AG04450 (cell line): Measurements from ENCODE around the gene MR1. TPM values are rescaled to one million over a fixed set of nuclear protein-coding genes. Genes with fewer than 3 reads are reported as not detected.

ENCODE experiments used
- CTCF ChIA-PET: fragments of 300-600, 350-600 bp; formaldehyde crosslinking; extraction: SDS; loops from one replicate; lab custom pipeline; 2022; ENCODE audit warnings: antibody characterized with exemption, inconsistent platforms; lab: Charles Lee
- POLR2A ChIA-PET: fragments of 350-600 bp; formaldehyde crosslinking; extraction: SDS; loops from one replicate; lab custom pipeline; 2021; ENCODE audit warnings: antibody characterized with exemption, inconsistent platforms; lab: Yijun Ruan, JAX
- DNase-seq: peaks from one replicate; pipeline ENCODE4 v3.0.0-alpha.2; 2011; ENCODE audit warnings: low read depth, low spot score
- H3K27ac ChIP-seq: one replicate; pipeline ENCODE4 v1.5.1; 2012; ENCODE audit warnings: low read depth, low read length, control low read depth
- H3K27me3 ChIP-seq: one replicate; pipeline ENCODE4 v1.6.0; 2012; ENCODE audit warnings: low read length; ENCODE audit not compliant: control insufficient read depth, insufficient read depth
- H3K4me3 ChIP-seq: 2 replicates; pipeline ENCODE4 v1.5.1; 2011; ENCODE audit warnings: mild to moderate bottlenecking, low read depth, low read length, control low read depth
- H3K9me3 ChIP-seq: 2 replicates; pipeline ENCODE4 v1.5.1; 2012; ENCODE audit warnings: low read length; ENCODE audit not compliant: control insufficient read depth, insufficient read depth
- CTCF ChIP-seq: IDR thresholded peaks from 2 replicates; pipeline ENCODE4 v1.5.1; 2011; ENCODE audit warnings: low read depth, low read length, control low read depth, inconsistent platforms
- polyA plus RNA-seq: library from polyadenylated mRNA; depleted of rRNA; stranded (reverse); fragments of >200 nt; gene quantifications from 2 replicates; pipeline ENCODE4 v1.2.3, GENCODE V29; 2011

The MR1 gene
- polyA plus RNA-seq, 1 experiment = 17.2 TPM

- H3K27me3 ChIP-seq = no peaks in the 10 kb centered on the region
- no peak overlapping the region for H3K4me3 ChIP-seq
- no peak for TF ChIP-seq CTCF
- H3K27ac ChIP-seq = no peak overlapping the region
- no peak for DNase-seq
- ChIA-PET POLR2A (no interaction called here), CTCF (no interaction called here)
- H3K9me3 ChIP-seq = no peaks in the 10 kb centered on the region
Measured at GRCh38 chr1:181064702-181065101, 30.9 kb downstream of the MR1 start.

- POLR2A ChIA-PET = no interaction called here
- Histone ChIP-seq H3K9me3 (no peaks in the 10 kb centered on the region), H3K4me3 (no peak overlapping the region), H3K27me3 (no peaks in the 10 kb centered on the region), H3K27ac (no peak overlapping the region)
- no peak for TF ChIP-seq CTCF
- CTCF ChIA-PET = no interaction called here
- DNase-seq = peak; percentile 74
Measured at GRCh38 chr1:181073638-181074037, 39.9 kb downstream of the MR1 start.

GRCh38 chr1:181075766-181076350 lies 42.1 kb downstream of the MR1 start:
- Histone ChIP-seq H3K9me3 (no peaks in the 10 kb centered on the region), H3K27me3 (no peaks in the 10 kb centered on the region), H3K27ac (no peak overlapping the region), H3K4me3 (no peak overlapping the region)
- no peak for DNase-seq
- TF ChIP-seq CTCF = no peak
- CTCF ChIA-PET = interaction anchor here (0.6 to 1.2 kb wide), 2 partner anchors 12 to 380 kb away, joined by 3 to 4 read pairs; no protein-coding TSS in a partner anchor
- POLR2A ChIA-PET = interaction anchor here (0.7 kb wide), 1 partner anchor 14 kb away, joined by 3 read pairs; no protein-coding TSS in a partner anchor

- CTCF ChIA-PET = interaction anchor here (1.2 kb wide), 1 partner anchor 13 kb away, joined by 3 read pairs; no protein-coding TSS in a partner anchor
- Histone ChIP-seq H3K4me3 (no peak overlapping the region), H3K9me3 (no peaks in the 10 kb centered on the region), H3K27ac (no peak overlapping the region), H3K27me3 (no peaks in the 10 kb centered on the region)
- POLR2A ChIA-PET = no interaction called here
- no peak for DNase-seq
- TF ChIP-seq CTCF = no peak
Measured at GRCh38 chr1:181076852-181077251, 43.1 kb downstream of the MR1 start.

GRCh38 chr1:181077576-181078242 lies 43.9 kb downstream of the MR1 start:
- Histone ChIP-seq H3K27me3 (no peaks in the 10 kb centered on the region), H3K27ac (peak overlapping the region; percentile 11), H3K4me3 (no peak overlapping the region), H3K9me3 (no peaks in the 10 kb centered on the region)
- no peak for TF ChIP-seq CTCF
- ChIA-PET POLR2A (no interaction called here), CTCF (no interaction called here)
- DNase-seq = peak; percentile 21
